ENCODE results near the gene HP1BP3. TPM values are rescaled to one million over a fixed set of nuclear protein-coding genes. Genes with fewer than 3 reads are reported as not detected.

HP1BP3 gene
- total RNA-seq, 1 donor from 2014 or later, result 257 TPM

DNA sequence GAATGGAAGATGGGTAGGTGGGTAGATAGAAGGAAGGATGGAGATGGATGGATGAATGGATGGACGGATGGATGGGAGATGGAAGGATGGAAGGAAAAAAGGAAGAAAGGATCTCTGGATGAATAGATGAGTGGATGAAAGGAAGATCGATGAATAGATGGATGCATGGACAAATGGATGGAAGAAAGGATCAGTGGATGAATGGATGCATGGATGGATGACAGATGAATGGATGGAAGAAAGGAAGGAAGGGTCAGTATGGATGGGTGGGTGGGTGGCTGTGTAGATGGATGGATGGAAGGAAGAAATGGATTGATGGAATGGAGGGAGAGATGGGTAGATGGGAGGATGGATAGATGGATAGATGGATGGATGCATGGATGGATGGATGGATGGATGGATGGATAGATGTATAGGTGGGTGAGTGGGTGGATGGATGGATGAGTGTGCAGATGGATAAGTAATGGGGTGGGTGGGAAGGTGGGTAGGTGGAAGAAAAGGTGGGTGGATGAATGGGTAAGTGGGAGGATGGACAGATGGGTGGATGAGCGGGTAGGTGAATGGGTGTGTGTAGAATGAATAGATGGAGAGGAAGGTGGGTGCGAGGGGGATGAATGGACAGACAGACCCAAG, 83.9 kb downstream of the HP1BP3 start:
- Histone ChIP-seq H3F3A (ENCODE audit: low read depth) (no peaks in the 10 kb centered on the region), H3K4me2 (no peak overlapping the region), H3K4me3 (no peak overlapping the region), H3K27ac (no peak overlapping the region), H3K79me2 (ENCODE audit: low read depth) (no peaks in the 10 kb centered on the region), H3K36me3 (no peaks in the 10 kb centered on the region), H4K20me1 (ENCODE audit: low read depth) (no peaks in the 10 kb centered on the region), H2AFZ (replicated peaks) (no peak overlapping the region), H3K9me3 (ENCODE audit: low read depth) (no peaks in the 10 kb centered on the region), H3K9ac (no peak overlapping the region), H3K4me1 (no peaks in the 10 kb centered on the region), H3K27me3 (no peaks in the 10 kb centered on the region)
- Mint-ChIP-seq H3K9me3 (no peaks in the 10 kb centered on the region), H3K27ac (no peak overlapping the region), H3K4me1 (peaks cover 19% of the 10 kb centered on the region), H3K36me3 (no peaks in the 10 kb centered on the region), H3K4me3 (no peak overlapping the region), H3K27me3 (ENCODE audit: insufficient read depth, low read depth) (peaks cover 11% of the 10 kb centered on the region)
- TF ChIP-seq EZH2phosphoT487 (IDR thresholded peaks at IDR 0.05) (no peak), EZH2 (IDR thresholded peaks at IDR 0.05) (no peak)
- TF ChIP-seq, protein P1, sequence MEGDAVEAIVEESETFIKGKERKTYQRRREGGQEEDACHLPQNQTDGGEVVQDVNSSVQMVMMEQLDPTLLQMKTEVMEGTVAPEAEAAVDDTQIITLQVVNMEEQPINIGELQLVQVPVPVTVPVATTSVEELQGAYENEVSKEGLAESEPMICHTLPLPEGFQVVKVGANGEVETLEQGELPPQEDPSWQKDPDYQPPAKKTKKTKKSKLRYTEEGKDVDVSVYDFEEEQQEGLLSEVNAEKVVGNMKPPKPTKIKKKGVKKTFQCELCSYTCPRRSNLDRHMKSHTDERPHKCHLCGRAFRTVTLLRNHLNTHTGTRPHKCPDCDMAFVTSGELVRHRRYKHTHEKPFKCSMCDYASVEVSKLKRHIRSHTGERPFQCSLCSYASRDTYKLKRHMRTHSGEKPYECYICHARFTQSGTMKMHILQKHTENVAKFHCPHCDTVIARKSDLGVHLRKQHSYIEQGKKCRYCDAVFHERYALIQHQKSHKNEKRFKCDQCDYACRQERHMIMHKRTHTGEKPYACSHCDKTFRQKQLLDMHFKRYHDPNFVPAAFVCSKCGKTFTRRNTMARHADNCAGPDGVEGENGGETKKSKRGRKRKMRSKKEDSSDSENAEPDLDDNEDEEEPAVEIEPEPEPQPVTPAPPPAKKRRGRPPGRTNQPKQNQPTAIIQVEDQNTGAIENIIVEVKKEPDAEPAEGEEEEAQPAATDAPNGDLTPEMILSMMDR (IDR thresholded peaks at IDR 0.05), result no peak
- no peak for DNase-seq (ENCODE audit: low spot score)

DNA sequence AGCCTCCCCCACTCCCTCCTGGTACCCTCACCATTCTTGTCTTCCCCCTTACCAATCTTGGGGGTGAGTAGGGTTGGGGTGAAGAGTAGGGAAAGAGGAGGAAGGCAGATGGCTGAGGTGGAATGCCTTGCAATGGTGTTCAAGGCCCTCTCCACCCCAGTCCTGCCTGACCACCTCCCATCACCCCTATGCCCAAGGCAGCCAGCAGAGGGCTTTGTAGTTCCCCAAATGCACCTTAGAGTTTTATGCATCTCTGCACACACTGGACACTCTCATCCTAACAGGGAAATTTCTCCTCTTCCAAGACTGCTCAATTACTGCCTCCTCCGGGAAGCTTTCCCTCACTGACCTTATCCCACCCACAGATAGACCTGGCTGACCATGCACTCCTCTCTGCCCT, 84.7 kb downstream of the HP1BP3 start:
- no peak overlapping the region for H3K4me3 ChIP-seq
- Mint-ChIP-seq H3K4me3 (no peak overlapping the region), H3K27me3 (ENCODE audit: insufficient read depth, low read depth) (peaks cover 11% of the 10 kb centered on the region), H3K9me3 (no peaks in the 10 kb centered on the region), H3K27ac (no peak overlapping the region), H3K4me1 (peaks cover 20% of the 10 kb centered on the region), H3K36me3 (no peaks in the 10 kb centered on the region)
- no peak overlapping the region for H3K4me2 ChIP-seq
- peak; percentile 24 for DNase-seq (ENCODE audit: low spot score)
- H3K27ac ChIP-seq, result no peak overlapping the region
- H3K36me3 ChIP-seq, result no peaks in the 10 kb centered on the region
- no peaks in the 10 kb centered on the region for H3K9me3 ChIP-seq (ENCODE audit: low read depth)
- H3F3A ChIP-seq (ENCODE audit: low read depth), result peaks cover 5% of the 10 kb centered on the region
- H3K4me1 ChIP-seq, result peaks cover under 1% of the 10 kb centered on the region
- no peaks in the 10 kb centered on the region for H3K79me2 ChIP-seq (ENCODE audit: low read depth)
- no peak overlapping the region for H3K9ac ChIP-seq
- H4K20me1 ChIP-seq (ENCODE audit: low read depth), result no peaks in the 10 kb centered on the region
- H2AFZ ChIP-seq (replicated peaks), result no peak overlapping the region
- TF ChIP-seq EZH2phosphoT487 (IDR thresholded peaks at IDR 0.05), result no peak
- TF ChIP-seq, protein P1 (IDR thresholded peaks at IDR 0.05), result peak; percentile 28
- no peaks in the 10 kb centered on the region for H3K27me3 ChIP-seq

DNA sequence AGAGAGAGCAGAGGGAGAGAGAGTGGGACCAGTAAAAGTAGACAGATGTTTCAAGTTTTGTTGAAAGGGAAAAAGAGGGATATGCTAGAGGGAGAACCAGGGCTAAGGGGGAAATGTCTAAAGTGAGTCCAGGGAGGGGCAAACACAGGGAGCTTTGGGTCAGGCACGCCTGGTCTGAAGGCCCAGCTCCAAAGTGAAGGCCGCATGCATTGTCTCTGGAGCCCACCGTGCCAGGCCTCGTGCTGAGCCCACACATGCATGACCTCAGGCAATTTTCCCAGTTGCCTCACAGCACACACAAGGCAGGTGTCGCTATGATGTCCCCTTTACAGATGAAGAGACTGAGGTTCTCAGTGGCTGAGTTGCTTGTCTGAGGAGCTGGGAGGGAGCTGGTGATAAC, 85.3 kb downstream of the HP1BP3 start:
- no peak overlapping the region for H2AFZ ChIP-seq (replicated peaks)
- no peak overlapping the region for H3K27ac ChIP-seq
- H3K36me3 ChIP-seq, result no peaks in the 10 kb centered on the region
- no peak for DNase-seq (ENCODE audit: low spot score)
- H3K9me3 ChIP-seq (ENCODE audit: low read depth), result no peaks in the 10 kb centered on the region
- H4K20me1 ChIP-seq (ENCODE audit: low read depth), result no peaks in the 10 kb centered on the region
- H3F3A ChIP-seq (ENCODE audit: low read depth), result peaks cover 11% of the 10 kb centered on the region
- no peaks in the 10 kb centered on the region for H3K36me3 Mint-ChIP-seq
- H3K27ac Mint-ChIP-seq, result no peak overlapping the region
- H3K9ac ChIP-seq, result no peak overlapping the region
- no peak overlapping the region for H3K4me2 ChIP-seq
- TF ChIP-seq, protein P1 (IDR thresholded peaks at IDR 0.05), result no peak
- TF ChIP-seq EZH2 (IDR thresholded peaks at IDR 0.05) (no peak), EZH2phosphoT487 (IDR thresholded peaks at IDR 0.05) (no peak)
- peaks cover 3% of the 10 kb centered on the region for H3K4me1 ChIP-seq
- H3K27me3 ChIP-seq, result no peaks in the 10 kb centered on the region
- peaks cover 11% of the 10 kb centered on the region for H3K27me3 Mint-ChIP-seq (ENCODE audit: insufficient read depth, low read depth)
- H3K79me2 ChIP-seq (ENCODE audit: low read depth), result no peaks in the 10 kb centered on the region
- H3K4me3 ChIP-seq, result no peak overlapping the region
- H3K4me3 Mint-ChIP-seq, result no peak overlapping the region
- H3K9me3 Mint-ChIP-seq, result no peaks in the 10 kb centered on the region
- peaks cover 21% of the 10 kb centered on the region for H3K4me1 Mint-ChIP-seq
